H1 (cell line): Measurements from ENCODE around the gene KCP. TPM values are rescaled to one million over a fixed set of nuclear protein-coding genes. Genes with fewer than 3 reads are reported as not detected.

Experiments used
- CTCF ChIA-PET: fragments of 300-600 bp; sonication (Branson Sonifier 250); formaldehyde crosslinking; loops from one replicate; lab custom pipeline; 2021; ENCODE audit not compliant: partially characterized antibody; lab: Charles Lee
- POLR2A ChIA-PET: fragments of 300-600 bp; sonication (Branson Sonifier 250); formaldehyde crosslinking; loops from one replicate; lab custom pipeline; 2021; ENCODE audit warnings: inconsistent platforms; ENCODE audit not compliant: partially characterized antibody; lab: Charles Lee
- DNase-seq, 2 experiments: peaks; one replicate each; pipeline versions ENCODE4 v3.0.0 to v3.0.0-alpha.2; 2010 to 2022; ENCODE audit warnings: low spot score in 2 of 2, low read depth in 1 of 2, mixed read lengths in 1 of 2
- FAIRE-seq: peaks from 2 replicates; lab custom pipeline; 2011; peaks lifted over from hg19 to GRCh38; lab: Jason Lieb, UNC
- H2AFZ ChIP-seq: 2 replicates; pipeline ENCODE4 v1.8.1; 2012; ENCODE audit warnings: low read length, inconsistent platforms
- H2AK5ac ChIP-seq: 2 replicates; pipeline ENCODE4 v1.6.1; 2013; ENCODE audit warnings: low read depth, low read length
- H2BK120ac ChIP-seq: replicated peaks from 2 replicates; pipeline ENCODE3; 2013; ENCODE audit warnings: low read depth, low read length, inconsistent platforms
- H2BK12ac ChIP-seq: 2 replicates; pipeline ENCODE4 v1.6.1; 2013; ENCODE audit warnings: low read depth, low read length
- H2BK15ac ChIP-seq: 2 replicates; pipeline ENCODE4 v1.6.1; 2013; ENCODE audit warnings: low read length
- H2BK20ac ChIP-seq: 2 replicates; pipeline ENCODE4 v1.6.1; 2013; ENCODE audit warnings: low read length
- H2BK5ac ChIP-seq: 2 replicates; pipeline ENCODE4 v1.6.1; 2013; ENCODE audit warnings: low read depth, low read length
- H3K14ac ChIP-seq: 2 replicates; pipeline ENCODE4 v1.6.1; 2013; ENCODE audit warnings: inconsistent platforms; ENCODE audit not compliant: insufficient read length
- H3K18ac ChIP-seq: 2 replicates; pipeline ENCODE4 v1.6.1; 2013; ENCODE audit warnings: low read length; ENCODE audit errors: extremely low read depth
- H3K23ac ChIP-seq: 2 replicates; pipeline ENCODE4 v1.6.1; 2013; ENCODE audit warnings: inconsistent platforms; ENCODE audit not compliant: insufficient read length
- H3K23me2 ChIP-seq: 2 replicates; pipeline ENCODE4 v1.6.1; 2013; ENCODE audit warnings: low read depth, low read length
- H3K27ac ChIP-seq: 2 replicates; pipeline ENCODE4 v1.6.1; 2011; ENCODE audit warnings: low read depth, low read length, inconsistent platforms
- H3K27me3 ChIP-seq, 4 experiments: replicated peaks in 1 of 4; 1 replicate in 1 of 4; 2 replicates in 3 of 4; pipeline versions ENCODE4 v1.6.1 to v1.8.1; 2011 to 2013; ENCODE audit warnings: low read length in 3 of 4, mild to moderate bottlenecking in 3 of 4, inconsistent platforms in 2 of 4, mixed read lengths in 2 of 4, moderate library complexity in 1 of 4; ENCODE audit not compliant: control insufficient read depth in 3 of 4, insufficient read depth in 3 of 4; ENCODE audit errors: extremely low read depth in 1 of 4
- H3K36me3 ChIP-seq, 4 experiments: 2 replicates each; pipeline versions ENCODE4 v1.6.1 to v1.8.1; 2011 to 2013; ENCODE audit warnings: mild to moderate bottlenecking in 4 of 4, low read length in 3 of 4, moderate library complexity in 2 of 4, control low read depth in 1 of 4, inconsistent platforms in 1 of 4; ENCODE audit not compliant: insufficient read depth in 4 of 4, control insufficient read depth in 2 of 4
- H3K4ac ChIP-seq: replicated peaks from 2 replicates; pipeline ENCODE3; 2013; ENCODE audit warnings: low read length, low read depth, mixed read lengths, inconsistent platforms; ENCODE audit not compliant: insufficient read length
- H3K4me1 ChIP-seq, 4 experiments: replicated peaks in 1 of 4; 1 replicate in 1 of 4; 2 replicates in 3 of 4; pipeline versions ENCODE4 v1.6.1 to v1.8.1; 2011 to 2013; ENCODE audit warnings: low read length in 3 of 4, inconsistent platforms in 2 of 4, mixed read lengths in 1 of 4; ENCODE audit not compliant: insufficient read depth in 4 of 4, control insufficient read depth in 3 of 4
- H3K4me2 ChIP-seq, 2 experiments: 2 replicates each; pipeline versions ENCODE4 v1.6.1 to v1.8.1; 2011 to 2013; ENCODE audit warnings: low read depth in 2 of 2, low read length in 2 of 2, control low read depth in 1 of 2, inconsistent platforms in 1 of 2, mild to moderate bottlenecking in 1 of 2; ENCODE audit not compliant: insufficient read depth in 1 of 2
- H3K4me3 ChIP-seq, 4 experiments: fragments of 200-600, 300-600 bp in 1 of 4; sonication (generic), shearing (Covaris generic), sonication (Bioruptor Twin) in 1 of 4; 2 replicates each; pipeline versions ENCODE4 v1.5.1 to v1.8.1; 2011 to 2016; ENCODE audit warnings: low read length in 4 of 4, low read depth in 3 of 4, control low read depth in 2 of 4, inconsistent platforms in 2 of 4, mild to moderate bottlenecking in 2 of 4, mixed read lengths in 1 of 4, moderate library complexity in 1 of 4; ENCODE audit not compliant: insufficient read depth in 2 of 4; ENCODE audit errors: extremely low read depth in 1 of 4
- H3K56ac ChIP-seq: replicated peaks from 2 replicates; pipeline ENCODE3; 2013; ENCODE audit warnings: low read depth, mild to moderate bottlenecking, mixed read lengths, low read length, inconsistent platforms; ENCODE audit not compliant: insufficient read length
- H3K79me1 ChIP-seq: 2 replicates; pipeline ENCODE4 v1.6.1; 2013; ENCODE audit warnings: low read depth, low read length, control low read depth
- H3K79me2 ChIP-seq, 2 experiments: 2 replicates each; pipeline versions ENCODE4 v1.6.1 to v1.8.1; 2012 to 2013; ENCODE audit warnings: low read length in 2 of 2, mild to moderate bottlenecking in 2 of 2, inconsistent platforms in 1 of 2; ENCODE audit not compliant: insufficient read depth in 2 of 2, control insufficient read depth in 1 of 2
- H3K9ac ChIP-seq, 4 experiments: replicated peaks in 1 of 4; 1 replicate in 1 of 4; 2 replicates in 3 of 4; pipeline versions ENCODE4 v1.6.1 to v1.8.1; 2011 to 2013; ENCODE audit warnings: low read depth in 3 of 4, low read length in 3 of 4, control low read depth in 2 of 4, mild to moderate bottlenecking in 2 of 4, moderate library complexity in 2 of 4, inconsistent platforms in 1 of 4; ENCODE audit errors: extremely low read depth in 1 of 4
- H3K9me3 ChIP-seq, 2 experiments: 2 replicates each; pipeline versions ENCODE4 v1.6.1 to v1.8.1; 2012 to 2013; ENCODE audit warnings: mild to moderate bottlenecking in 2 of 2, moderate library complexity in 2 of 2, control low read depth in 1 of 2, inconsistent platforms in 1 of 2, low read depth in 1 of 2, low read length in 1 of 2, mixed read lengths in 1 of 2; ENCODE audit not compliant: insufficient read depth in 2 of 2
- H4K20me1 ChIP-seq, 2 experiments: replicated peaks in 1 of 2; 2 replicates each; pipeline versions ENCODE3 to v1.8.1; 2011 to 2013; ENCODE audit warnings: inconsistent platforms in 2 of 2, low read length in 2 of 2, mild to moderate bottlenecking in 1 of 2; ENCODE audit not compliant: insufficient read depth in 2 of 2, control insufficient read depth in 1 of 2
- H4K5ac ChIP-seq: 2 replicates; pipeline ENCODE4 v1.6.1; 2013; ENCODE audit warnings: low read length, low read depth, mixed read lengths, inconsistent platforms; ENCODE audit not compliant: insufficient read length
- H4K8ac ChIP-seq: 2 replicates; pipeline ENCODE4 v1.8.0; 2013; ENCODE audit warnings: mild to moderate bottlenecking, moderate library complexity, low read length, inconsistent platforms; ENCODE audit not compliant: insufficient read depth; ENCODE audit errors: extremely low read depth
- H4K91ac ChIP-seq: replicated peaks from 2 replicates; pipeline ENCODE3; 2013; ENCODE audit warnings: low read length, mixed read lengths, inconsistent platforms; ENCODE audit not compliant: insufficient read length
- CBX8 ChIP-seq: fragments of 300-800, 300-1000 bp; sonication (generic); IDR thresholded peaks from 2 replicates; pipeline ENCODE4 v1.7.1; 2016; ENCODE audit warnings: low read depth, low read length, borderline replicate concordance
- CHD2 ChIP-seq: IDR thresholded peaks from 2 replicates; pipeline ENCODE4 v1.6.1; 2012; ENCODE audit warnings: low read length, improper control_type of control experiment
- EP300 ChIP-seq, 2 experiments: IDR thresholded peaks; 1 replicate in 1 of 2; 2 replicates in 1 of 2; pipeline ENCODE4 v1.6.1; 2011 to 2012; ENCODE audit warnings: low read depth in 2 of 2, low read length in 2 of 2, mild to moderate bottlenecking in 2 of 2, borderline replicate concordance in 1 of 2, inconsistent platforms in 1 of 2, moderate library complexity in 1 of 2
- JUND ChIP-seq: IDR thresholded peaks from 2 replicates; pipeline ENCODE4 v1.6.1; 2011; ENCODE audit warnings: mild to moderate bottlenecking, improper control_type of control experiment, low read length
- RBBP5 ChIP-seq: IDR thresholded peaks from 2 replicates; pipeline ENCODE4 v1.7.1; 2012; ENCODE audit warnings: low read depth, mild to moderate bottlenecking, inconsistent platforms, low read length, moderate library complexity, borderline replicate concordance
- SP2 ChIP-seq: IDR thresholded peaks from 2 replicates; pipeline ENCODE4 v1.6.1; 2012; ENCODE audit warnings: mild to moderate bottlenecking, low read length, inconsistent platforms
- SUZ12 ChIP-seq: fragments of 200-600 bp; sonication (generic); IDR thresholded peaks from 2 replicates; pipeline ENCODE4 v1.6.1; 2012; ENCODE audit warnings: mild to moderate bottlenecking, inconsistent platforms, low read length, moderate library complexity, mixed read lengths
- TBP ChIP-seq: IDR thresholded peaks from 2 replicates; pipeline ENCODE4 v1.6.1; 2011; ENCODE audit warnings: low read depth, low read length, improper control_type of control experiment
- WGBS, 2 experiments: shearing (Covaris generic) in 1 of 2; methylation state at CpG; one replicate each; pipeline versions ENCODE4 v1.1.6 to v1.1.7; 2013 to 2015; ENCODE audit warnings: low lambda C conversion rate in 2 of 2, mixed read lengths in 2 of 2, inconsistent platforms in 1 of 2, low coverage in 1 of 2, missing lambda C conversion rate in 1 of 2; ENCODE audit not compliant: insufficient replicate concordance in 2 of 2, insufficient coverage in 1 of 2, insufficient read length in 1 of 2; ENCODE audit errors: extremely low coverage in 1 of 2, missing lambda C conversion rate in 1 of 2; 5-methylcytosine and 5-hydroxymethylcytosine counted together
- polyA plus RNA-seq, 7 experiments: library from polyadenylated mRNA; depleted of rRNA in 3 of 7; stranded (reverse) in 5 of 7; unstranded in 2 of 7; fragments of >200 nt in 5 of 7; fragments of 200-250 nt in 2 of 7; gene quantifications; 1 replicate in 5 of 7; 2 replicates in 1 of 7; 4 replicates in 1 of 7; pipeline versions ENCODE4 v1.2.1 to v1.2.3, GENCODE V29; 2011 to 2013; ENCODE audit warnings: missing spikeins in 2 of 7, mixed read lengths in 2 of 7
- total RNA-seq: library from RNA; stranded (reverse); fragmentation: NEBNext Ultra II Directional; extraction: Animal tissue kit (Norgen Biotek cat#: 25700); gene quantifications from 2 replicates; pipeline ENCODE4 v1.2.1, GENCODE V29; 2021
- TF ChIP-seq, protein P1 (sequence below): IDR thresholded peaks from 2 replicates; pipeline ENCODE4 v1.6.1; 2012; ENCODE audit warnings: inconsistent platforms

The KCP gene
- total and polyA plus RNA-seq, 2 of the 8 experiments (the other 6 are each of a cell fraction or from before 2014, with no cell fraction given), result 1.3 to 2.0 TPM

GRCh38 chr7:128890306-128891109 lies 20.0 kb downstream of the KCP start:
- H3K56ac ChIP-seq, result no peak overlapping the region
- H3K27me3 ChIP-seq, result peaks cover 0 to 7% (median 4%) of the 10 kb centered on the region in 4 experiments; a peak in 4 of 7 replicates
- peak overlapping the region; percentile 21 for H3K4ac ChIP-seq
- peaks cover 0 to 19% (median 13%) of the 10 kb centered on the region in 4 experiments; a peak in 5 of 7 replicates for H3K4me1 ChIP-seq
- H2BK12ac ChIP-seq, result peak overlapping the region; percentile 5; the same call in 1 of the 2 replicates
- no peak overlapping the region for H3K14ac ChIP-seq
- peak overlapping the region; percentile 78 for H3K18ac ChIP-seq
- no peak overlapping the region for H3K23ac ChIP-seq
- H4K5ac ChIP-seq, result no peak overlapping the region
- H3K4me3 ChIP-seq, result peak overlapping the region; percentile 28 to 66 (median 40)
- no peaks in the 10 kb centered on the region for H3K36me3 ChIP-seq
- H3K79me1 ChIP-seq, result 0 out of 2 replicates have a peak, but pooled peaks cover 7% of the 10 kb centered on the region
- peak overlapping the region; percentile 15; the same call in 1 of the 2 replicates for H2AK5ac ChIP-seq
- H3K9ac ChIP-seq, result peak overlapping the region in 1 of 4 experiments; percentile 34; a peak in 1 of 7 replicates
- no peak overlapping the region for H4K91ac ChIP-seq
- H3K23me2 ChIP-seq, result peaks cover 20% of the 10 kb centered on the region; the same call in 1 of the 2 replicates
- peak overlapping the region; percentile 30 to 83 for H3K4me2 ChIP-seq
- peak overlapping the region; percentile 84 for H4K8ac ChIP-seq
- no peak overlapping the region for H2BK20ac ChIP-seq
- peaks cover 0 to 13% of the 10 kb centered on the region in 2 experiments for H4K20me1 ChIP-seq
- CTCF ChIA-PET, result interaction anchor here (0.7 to 2.0 kb wide), 5 partner anchors 9 to 69 kb away, joined by 3 to 8 read pairs (median 4); no protein-coding TSS in a partner anchor
- TF ChIP-seq EP300 (IDR thresholded peaks at IDR 0.05; ENCODE audit: borderline replicate concordance in 1 of 2, low read depth in 2 of 2, low read length in 2 of 2) (no peak), SP2 (no peak), CHD2 (no peak), CBX8 (no peak), RBBP5 (peak; percentile 70; the same call in 1 of the 2 replicates), SUZ12 (0 out of 2 replicates have a peak, but pooled peaks have one; percentile 37), TBP (no peak), JUND (no peak)
- TF ChIP-seq, protein P1, sequence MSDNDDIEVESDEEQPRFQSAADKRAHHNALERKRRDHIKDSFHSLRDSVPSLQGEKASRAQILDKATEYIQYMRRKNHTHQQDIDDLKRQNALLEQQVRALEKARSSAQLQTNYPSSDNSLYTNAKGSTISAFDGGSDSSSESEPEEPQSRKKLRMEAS, result peak; percentile 14; the same call in 1 of the 2 replicates
- 0 out of 2 replicates have a peak overlapping the region, but pooled peaks have one; percentile 81 for H2BK15ac ChIP-seq
- no peak overlapping the region for H2BK5ac ChIP-seq
- H3K9me3 ChIP-seq, result no peaks in the 10 kb centered on the region
- 29% methylated on average over 29 of the region's 67 CpGs; no CpG with 5 or more reads in 1 of the 2 experiments for WGBS, 2 experiments
- H2BK120ac ChIP-seq, result no peak overlapping the region
- FAIRE-seq (no peak), DNase-seq (peak in 1 of 2 experiments; percentile 64)
- H3K27ac ChIP-seq, result no peak overlapping the region
- POLR2A ChIA-PET, result interaction anchor here (0.9 to 1.1 kb wide), 2 partner anchors 20 to 22 kb away, joined by 3 to 4 read pairs; partner anchors contain the start of gene KCP
- H3K79me2 ChIP-seq, result no peaks in the 10 kb centered on the region
- peak overlapping the region; percentile 7; the same call in 1 of the 2 replicates for H2AFZ ChIP-seq
